ENCODE data around the gene CAMK1D. TPM values are rescaled to one million over a fixed set of nuclear protein-coding genes. Genes with fewer than 3 reads are reported as not detected.

Gene CAMK1D
- total and polyA plus RNA-seq, 2 of the 8 experiments (the other 6 are each of a cell fraction or from before 2014, with no cell fraction given), result 3.5 to 10.6 TPM

DNA sequence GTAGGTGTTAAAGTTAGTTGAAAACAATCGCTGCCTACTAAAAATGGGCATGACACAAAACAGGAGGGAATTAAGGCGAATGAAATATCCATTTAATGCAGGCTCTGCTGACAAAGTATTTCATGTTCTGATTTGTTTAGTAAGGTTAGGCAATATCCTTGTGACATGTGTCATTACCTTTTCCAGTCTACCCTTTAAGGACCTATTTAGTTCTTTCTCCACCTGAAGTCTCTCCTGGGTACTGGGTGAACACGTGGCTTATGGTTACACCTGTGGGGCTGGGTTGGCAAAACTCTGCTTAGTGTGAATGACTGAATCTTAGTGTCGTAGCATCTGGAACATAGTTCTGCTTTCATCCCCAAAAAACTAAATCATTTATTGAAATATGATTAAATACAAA, 338.6 kb downstream of the CAMK1D start:
- Histone ChIP-seq H3K4me2 (ENCODE audit: insufficient read depth in 1 of 2, low read depth in 2 of 2, low read length in 2 of 2) (no peak overlapping the region), H3K56ac (replicated peaks; ENCODE audit: insufficient read length, low read depth, low read length) (no peak overlapping the region), H2BK15ac (ENCODE audit: low read length) (no peak overlapping the region), H3K14ac (ENCODE audit: insufficient read length) (no peak overlapping the region), H3K36me3 (ENCODE audit: control insufficient read depth in 2 of 4, insufficient read depth in 4 of 4, low read length in 3 of 4) (no peaks in the 10 kb centered on the region), H4K5ac (ENCODE audit: insufficient read length, low read depth, low read length) (no peak overlapping the region), H3K4me3 (ENCODE audit: extremely low read depth in 1 of 4, insufficient read depth in 2 of 4, low read depth in 3 of 4, low read length in 4 of 4) (no peak overlapping the region), H3K4me1 (replicated peaks in 1 of 4; ENCODE audit: control insufficient read depth in 3 of 4, insufficient read depth in 4 of 4, low read length in 3 of 4) (peaks cover 0 to 3% (median 0%) of the 10 kb centered on the region in 4 experiments; a peak in 1 of 7 replicates), H4K8ac (ENCODE audit: extremely low read depth, insufficient read depth, low read length) (no peak overlapping the region), H2BK5ac (ENCODE audit: low read depth, low read length) (no peak overlapping the region), H2AK5ac (ENCODE audit: low read depth, low read length) (no peak overlapping the region), H4K20me1 (replicated peaks in 1 of 2; ENCODE audit: control insufficient read depth in 1 of 2, insufficient read depth in 2 of 2, low read length in 2 of 2) (no peaks in the 10 kb centered on the region), H2BK120ac (replicated peaks; ENCODE audit: low read depth, low read length) (no peak overlapping the region), H3K23ac (ENCODE audit: insufficient read length) (no peak overlapping the region), H3K23me2 (ENCODE audit: low read depth, low read length) (no peaks in the 10 kb centered on the region), H3K18ac (ENCODE audit: extremely low read depth, low read length) (no peak overlapping the region), H3K27ac (ENCODE audit: low read depth, low read length) (no peak overlapping the region), H4K91ac (replicated peaks; ENCODE audit: insufficient read length, low read length) (no peak overlapping the region), H2BK12ac (ENCODE audit: low read depth, low read length) (no peak overlapping the region), H2BK20ac (ENCODE audit: low read length) (no peak overlapping the region), H3K79me1 (ENCODE audit: low read depth, low read length) (no peaks in the 10 kb centered on the region), H3K79me2 (ENCODE audit: control insufficient read depth in 1 of 2, insufficient read depth in 2 of 2, low read length in 2 of 2) (no peaks in the 10 kb centered on the region), H3K9me3 (ENCODE audit: insufficient read depth in 2 of 2, low read depth in 1 of 2, low read length in 1 of 2) (no peaks in the 10 kb centered on the region), H3K9ac (replicated peaks in 1 of 4; ENCODE audit: extremely low read depth in 1 of 4, low read depth in 3 of 4, low read length in 3 of 4) (no peak overlapping the region), H2AFZ (ENCODE audit: low read length) (no peak overlapping the region), H3K27me3 (replicated peaks in 1 of 4; ENCODE audit: control insufficient read depth in 3 of 4, extremely low read depth in 1 of 4, insufficient read depth in 3 of 4, low read length in 3 of 4) (no peaks in the 10 kb centered on the region), H3K4ac (replicated peaks; ENCODE audit: insufficient read length, low read depth, low read length) (no peak overlapping the region)
- FAIRE-seq (no peak), DNase-seq (ENCODE audit: low read depth in 1 of 2, low spot score in 2 of 2) (no peak)
- CTCF ChIA-PET (ENCODE audit: partially characterized antibody), result no interaction called here
- 84% methylated on average over 4 of the region's 4 CpGs; no CpG with 5 or more reads in 1 of the 2 experiments for WGBS, 2 experiments (ENCODE audit: extremely low coverage in 1 of 2, insufficient coverage in 1 of 2, insufficient read length in 1 of 2, insufficient replicate concordance in 2 of 2, low coverage in 1 of 2, low lambda C conversion rate in 2 of 2, missing lambda C conversion rate in 1 of 2)
- POLR2A ChIA-PET (ENCODE audit: partially characterized antibody), result no interaction called here
- TF ChIP-seq SRF (IDR thresholded peaks at IDR 0.05; ENCODE audit: low read depth, low read length), result no peak
- no peak for TF ChIP-seq SP4 (IDR thresholded peaks at IDR 0.05; ENCODE audit: low read length)
- TF ChIP-seq TEAD4 (IDR thresholded peaks at IDR 0.05; ENCODE audit: low read depth, low read length), result no peak
- TF ChIP-seq EGR1 (IDR thresholded peaks at IDR 0.05; ENCODE audit: borderline replicate concordance, low read depth, low read length), result no peak
- no peak for TF ChIP-seq NRF1 (IDR thresholded peaks at IDR 0.05; ENCODE audit: low read depth, low read length)
- no peak for TF ChIP-seq YY1 (IDR thresholded peaks at IDR 0.05; ENCODE audit: low read depth, low read length)
- TF ChIP-seq CTCF (IDR thresholded peaks at IDR 0.05; ENCODE audit: control extremely low read depth in 1 of 3, insufficient read depth in 1 of 3, low read depth in 1 of 3, low read length in 3 of 3), result no peak
- TF ChIP-seq MAFK (IDR thresholded peaks at IDR 0.05; ENCODE audit: low read depth, low read length), result no peak
- no peak for TF ChIP-seq SAP30 (IDR thresholded peaks at IDR 0.05; ENCODE audit: insufficient read depth, insufficient replicate concordance, low read length)
- no peak for TF ChIP-seq GABPA (IDR thresholded peaks at IDR 0.05; ENCODE audit: borderline replicate concordance, insufficient read depth, low read length)
- TF ChIP-seq TAF7 (optimal IDR thresholded peaks at IDR 0.05; ENCODE audit: borderline replicate concordance, low read depth, low read length), result no peak
- TF ChIP-seq BACH1 (IDR thresholded peaks at IDR 0.05; ENCODE audit: low read length), result no peak
- no peak for TF ChIP-seq CTBP2 (IDR thresholded peaks at IDR 0.05; ENCODE audit: borderline replicate concordance, insufficient read depth, insufficient read length, low read length)

All from H1 (cell line).